HUES6 (cell line): ENCODE results near the gene TAL1.
A peak's percentile ranks its signal among the peaks of the same experiment; 100 is the strongest.
"Not testable (repeated sequence)": the region's sequence is repeated elsewhere in the genome, so short reads cannot be mapped to it uniquely, and the experiment has no call there.

ENCODE experiments used
- H3K27ac ChIP-seq: 2 replicates; pipeline ENCODE4 v1.7.0; 2013; ENCODE audit warnings: low read depth, mild to moderate bottlenecking, low read length, inconsistent platforms
- H3K27me3 ChIP-seq: 2 replicates; pipeline ENCODE4 v1.6.1; 2013; ENCODE audit warnings: low read length; ENCODE audit not compliant: control insufficient read depth, insufficient read depth
- H3K36me3 ChIP-seq: 2 replicates; pipeline ENCODE4 v1.6.1; 2013; ENCODE audit warnings: low read length; ENCODE audit not compliant: control insufficient read depth, insufficient read depth
- H3K4me1 ChIP-seq: 2 replicates; pipeline ENCODE4 v1.6.1; 2013; ENCODE audit warnings: low read length; ENCODE audit not compliant: control insufficient read depth, insufficient read depth
- H3K4me3 ChIP-seq: 2 replicates; pipeline ENCODE4 v1.5.1; 2013; ENCODE audit warnings: low read depth, low read length
- H3K9ac ChIP-seq: one replicate; pipeline ENCODE4 v1.6.1; 2013; ENCODE audit warnings: mild to moderate bottlenecking, low read length
- H3K9me3 ChIP-seq: 2 replicates; pipeline ENCODE4 v1.6.1; 2013; ENCODE audit warnings: low read depth, low read length; ENCODE audit not compliant: control insufficient read depth, insufficient read depth

TAL1 gene

GRCh38 chr1:47209725-47210325 lies 22.2 kb downstream of the TAL1 start:
- peaks cover 18% of the 10 kb centered on the region for H3K4me1 ChIP-seq
- H3K27ac ChIP-seq, result no peak overlapping the region
- no peak overlapping the region for H3K4me3 ChIP-seq
- no peaks in the 10 kb centered on the region for H3K36me3 ChIP-seq
- H3K9me3 ChIP-seq, result peaks cover 5% of the 10 kb centered on the region; the same call in 1 of the 2 replicates
- no peak overlapping the region for H3K9ac ChIP-seq
- H3K27me3 ChIP-seq, result peaks cover 80% of the 10 kb centered on the region

- H3K27ac ChIP-seq, result no peak overlapping the region
- no peak overlapping the region for H3K9ac ChIP-seq
- H3K36me3 ChIP-seq, result no peaks in the 10 kb centered on the region
- H3K9me3 ChIP-seq, result peaks cover 5% of the 10 kb centered on the region; the same call in 1 of the 2 replicates
- peaks cover 18% of the 10 kb centered on the region for H3K4me1 ChIP-seq
- peak overlapping the region; percentile 48 for H3K4me3 ChIP-seq
- H3K27me3 ChIP-seq, result peaks cover 73% of the 10 kb centered on the region
These were observed 22.9 kb downstream of the TAL1 start for GRCh38 chr1:47209091-47209490.

- Histone ChIP-seq H3K4me3 (peak overlapping the region; percentile 48), H3K27ac (no peak overlapping the region), H3K4me1 (peaks cover 18% of the 10 kb centered on the region), H3K9ac (peak overlapping the region; percentile 20), H3K27me3 (peaks cover 66% of the 10 kb centered on the region), H3K36me3 (no peaks in the 10 kb centered on the region), H3K9me3 (peaks cover 5% of the 10 kb centered on the region; the same call in 1 of the 2 replicates)
These were observed 23.6 kb downstream of the TAL1 start for GRCh38 chr1:47208374-47208850.

- Histone ChIP-seq H3K4me3 (peak overlapping the region; percentile 48), H3K4me1 (peaks cover 18% of the 10 kb centered on the region), H3K9ac (no peak overlapping the region), H3K9me3 (peaks cover 5% of the 10 kb centered on the region; the same call in 1 of the 2 replicates), H3K27me3 (peaks cover 62% of the 10 kb centered on the region), H3K36me3 (no peaks in the 10 kb centered on the region), H3K27ac (no peak overlapping the region)
These were observed 24.1 kb downstream of the TAL1 start for GRCh38 chr1:47207803-47208373.

GRCh38 chr1:47205918-47206317 lies 26.1 kb downstream of the TAL1 start:
- Histone ChIP-seq H3K36me3 (no peaks in the 10 kb centered on the region), H3K9ac (no peak overlapping the region), H3K4me1 (peaks cover 18% of the 10 kb centered on the region), H3K9me3 (peaks cover 5% of the 10 kb centered on the region; the same call in 1 of the 2 replicates), H3K4me3 (no peak overlapping the region), H3K27ac (no peak overlapping the region), H3K27me3 (peaks cover 52% of the 10 kb centered on the region)

GRCh38 chr1:47203504-47203903 lies 28.5 kb downstream of the TAL1 start:
- not testable (repeated sequence) for H3K36me3 ChIP-seq, H3K4me3 ChIP-seq, H3K9ac ChIP-seq, H3K9me3 ChIP-seq, H3K4me1 ChIP-seq, H3K27ac ChIP-seq
- H3K27me3 ChIP-seq, result peaks cover 47% of the 10 kb centered on the region

GRCh38 chr1:47201179-47201578 lies 30.8 kb downstream of the TAL1 start:
- H3K9ac ChIP-seq, result no peak overlapping the region

GRCh38 chr1:47198214-47198613 lies 33.8 kb downstream of the TAL1 start:
- no peaks in the 10 kb centered on the region for H3K36me3 ChIP-seq

More at GRCh38 chr1:47201179-47201578, 30.8 kb downstream of the TAL1 start:
- H3K4me1 ChIP-seq, result no peaks in the 10 kb centered on the region
- no peak overlapping the region for H3K4me3 ChIP-seq
- no peaks in the 10 kb centered on the region for H3K36me3 ChIP-seq
- H3K9me3 ChIP-seq, result no peaks in the 10 kb centered on the region
- H3K27ac ChIP-seq, result no peak overlapping the region
- peaks cover 44% of the 10 kb centered on the region for H3K27me3 ChIP-seq

GRCh38 chr1:47196622-47197021 lies 35.4 kb downstream of the TAL1 start:
- Histone ChIP-seq H3K4me3 (no peak overlapping the region), H3K9ac (no peak overlapping the region), H3K4me1 (peaks cover 15% of the 10 kb centered on the region), H3K27ac (no peak overlapping the region), H3K9me3 (no peaks in the 10 kb centered on the region), H3K27me3 (peaks cover 56% of the 10 kb centered on the region), H3K36me3 (no peaks in the 10 kb centered on the region)

More at GRCh38 chr1:47198214-47198613, 33.8 kb downstream of the TAL1 start:
- Histone ChIP-seq H3K9ac (no peak overlapping the region), H3K4me3 (no peak overlapping the region), H3K4me1 (0 out of 2 replicates have a peak, but pooled peaks cover under 1% of the 10 kb centered on the region), H3K27ac (no peak overlapping the region), H3K27me3 (peaks cover 54% of the 10 kb centered on the region), H3K9me3 (no peaks in the 10 kb centered on the region)

- not testable (repeated sequence) for H3K9ac ChIP-seq, H3K4me3 ChIP-seq, H3K27ac ChIP-seq, H3K9me3 ChIP-seq, H3K36me3 ChIP-seq
- Histone ChIP-seq H3K27me3 (peaks cover 51% of the 10 kb centered on the region), H3K4me1 (peaks cover 18% of the 10 kb centered on the region)
These were observed 36.0 kb downstream of the TAL1 start for GRCh38 chr1:47195981-47196380.

GRCh38 chr1:47194311-47194710 lies 37.7 kb downstream of the TAL1 start:
- no peaks in the 10 kb centered on the region for H3K36me3 ChIP-seq
- no peak overlapping the region for H3K4me3 ChIP-seq
- peaks cover 46% of the 10 kb centered on the region for H3K27me3 ChIP-seq
- peaks cover 27% of the 10 kb centered on the region for H3K4me1 ChIP-seq
- no peaks in the 10 kb centered on the region for H3K9me3 ChIP-seq
- no peak overlapping the region for H3K27ac ChIP-seq
- no peak overlapping the region for H3K9ac ChIP-seq
